ENCODE measurements around the gene PLXNA2.

PLXNA2 gene

DNA sequence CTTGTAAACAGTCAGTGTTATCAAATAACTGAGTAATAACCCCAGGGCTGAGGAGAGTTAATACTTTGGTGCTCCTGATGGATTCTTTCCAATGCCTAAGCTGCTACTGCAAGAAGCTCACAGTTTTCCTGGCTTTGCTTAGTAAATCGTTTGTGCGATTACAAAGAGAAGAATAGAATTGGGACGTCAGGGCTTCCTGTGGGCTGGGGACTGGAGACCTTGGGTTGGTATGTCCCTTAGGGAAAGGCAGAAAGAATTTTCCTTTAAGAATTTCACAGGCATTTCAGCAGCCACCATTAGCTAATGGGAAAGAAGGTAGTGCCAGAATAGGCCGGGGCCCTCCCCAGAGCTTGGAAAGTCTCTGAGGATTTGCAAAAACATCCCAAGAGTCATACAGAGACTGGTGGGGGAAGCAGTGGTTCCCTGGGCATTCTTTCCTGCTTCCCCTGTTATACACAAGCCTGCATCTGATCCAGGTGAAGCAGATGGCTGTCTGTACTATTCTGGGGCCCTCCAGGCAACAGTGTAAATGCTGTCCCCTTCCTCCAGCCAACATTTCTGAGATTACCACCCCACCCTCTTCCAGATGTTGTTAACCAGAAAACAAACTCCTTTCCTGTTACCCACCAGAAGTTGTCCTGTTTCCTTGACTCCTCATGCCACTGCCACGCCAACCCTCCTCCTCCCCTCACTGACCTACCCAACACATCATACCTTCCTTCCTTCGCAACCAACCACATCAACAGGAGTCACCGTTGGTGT is 40.2 kb downstream of the PLXNA2 start:
- no peak for DNase-seq

DNA sequence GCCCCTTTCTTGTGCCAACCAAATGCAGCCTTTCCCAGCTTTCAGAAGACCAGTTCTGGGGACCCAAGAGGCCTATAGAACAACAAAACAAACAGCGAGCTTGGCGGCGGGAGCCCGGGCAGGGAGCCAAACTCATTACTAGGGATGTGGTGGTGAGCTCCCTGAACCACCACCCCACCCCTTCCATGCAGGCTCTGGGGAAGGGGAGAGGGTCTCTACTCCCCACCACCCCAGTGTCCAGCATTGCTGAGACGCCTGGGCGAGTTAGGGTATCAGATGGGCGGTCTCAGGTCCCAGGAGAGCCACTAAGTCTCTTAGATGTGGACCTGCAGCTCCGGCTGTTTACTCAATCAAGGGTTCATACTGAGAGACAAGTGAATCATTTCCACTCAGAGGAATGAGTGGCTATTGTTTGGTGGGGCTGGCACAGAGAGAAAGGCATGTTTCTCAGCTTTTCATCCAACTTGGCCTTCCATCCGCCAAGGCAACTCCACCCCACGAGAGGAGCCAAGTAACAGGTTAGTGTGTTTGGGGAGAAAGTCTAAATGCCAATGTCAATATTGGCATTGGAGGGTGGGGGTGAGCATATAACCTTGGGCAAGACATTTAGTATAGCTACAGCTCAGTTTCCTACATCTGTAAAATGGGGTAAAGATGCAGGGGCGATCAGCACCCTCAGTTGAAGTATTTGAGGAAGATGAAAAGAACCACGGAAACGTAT is 40.9 kb downstream of the PLXNA2 start:
- DNase-seq, result peak; percentile 67

DNA sequence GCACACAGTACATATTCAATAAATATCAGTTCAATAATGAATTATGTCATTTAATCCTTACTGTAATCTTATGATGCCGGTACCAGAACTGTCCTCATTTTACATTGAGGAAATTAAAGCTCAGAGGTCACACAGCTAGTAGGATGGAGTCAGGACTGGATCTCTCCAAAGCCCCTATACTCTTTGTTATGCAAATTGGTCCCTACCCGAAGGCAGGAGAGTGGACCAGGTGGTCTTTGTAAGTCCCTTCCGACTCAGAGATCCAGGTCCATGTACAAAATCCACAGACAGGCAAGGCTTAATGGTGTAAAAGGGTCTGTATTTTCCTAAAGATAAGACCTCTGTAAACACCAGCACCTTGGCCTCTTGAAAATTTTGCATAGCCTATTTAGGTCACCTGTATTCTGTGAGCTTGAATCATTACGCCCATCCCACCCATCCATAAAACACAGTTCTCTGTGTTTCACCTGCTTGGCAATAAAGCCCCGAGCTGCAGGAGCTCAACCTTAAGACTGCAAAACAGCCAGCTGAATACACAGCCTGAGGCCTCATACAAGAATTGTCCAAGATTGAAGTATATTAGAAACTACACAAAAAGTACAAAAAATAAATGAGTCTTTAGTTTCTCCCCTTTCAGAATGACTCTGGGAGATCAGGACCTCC is 41.7 kb downstream of the PLXNA2 start:
- DNase-seq, result no peak

DNA sequence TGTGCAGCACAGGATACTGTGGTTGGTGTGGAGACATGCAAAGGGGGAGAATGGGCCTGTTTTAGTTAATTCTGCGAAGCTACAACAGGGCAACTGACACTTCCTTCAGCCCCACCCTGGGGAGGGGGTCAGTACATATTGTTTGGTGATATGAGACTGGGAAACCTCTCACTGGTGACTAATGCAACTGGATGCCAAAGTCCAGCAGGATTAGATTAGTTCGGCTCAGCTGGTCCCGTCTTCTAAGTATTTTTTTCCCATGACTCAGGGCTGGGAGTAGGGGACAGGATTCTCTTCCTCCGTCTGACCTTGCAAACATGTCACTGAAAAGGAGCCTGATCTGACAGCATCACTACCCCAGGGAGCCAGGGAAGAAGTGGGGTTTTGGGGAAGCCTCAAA is 43.0 kb downstream of the PLXNA2 start:
- DNase-seq, result no peak

DNA sequence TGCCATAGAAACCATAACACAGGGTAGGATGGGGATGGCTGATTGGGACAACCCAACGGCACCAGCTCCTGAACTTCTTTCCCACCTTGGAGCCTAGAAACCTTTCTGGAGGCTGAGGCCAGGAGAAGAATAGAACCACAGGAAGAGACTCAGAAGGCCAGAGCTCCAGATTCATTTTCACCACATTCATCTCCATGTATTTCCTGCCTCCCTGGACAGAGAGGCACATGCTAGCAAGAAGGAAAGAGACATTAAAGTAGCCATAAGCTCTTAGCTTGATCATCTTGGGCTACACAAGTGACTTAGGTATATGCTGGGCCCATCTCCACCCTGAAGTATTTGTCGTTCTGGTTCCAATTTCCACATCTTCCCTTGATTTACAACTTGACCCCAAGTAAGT is 44.1 kb downstream of the PLXNA2 start:
- DNase-seq, result no peak

DNA sequence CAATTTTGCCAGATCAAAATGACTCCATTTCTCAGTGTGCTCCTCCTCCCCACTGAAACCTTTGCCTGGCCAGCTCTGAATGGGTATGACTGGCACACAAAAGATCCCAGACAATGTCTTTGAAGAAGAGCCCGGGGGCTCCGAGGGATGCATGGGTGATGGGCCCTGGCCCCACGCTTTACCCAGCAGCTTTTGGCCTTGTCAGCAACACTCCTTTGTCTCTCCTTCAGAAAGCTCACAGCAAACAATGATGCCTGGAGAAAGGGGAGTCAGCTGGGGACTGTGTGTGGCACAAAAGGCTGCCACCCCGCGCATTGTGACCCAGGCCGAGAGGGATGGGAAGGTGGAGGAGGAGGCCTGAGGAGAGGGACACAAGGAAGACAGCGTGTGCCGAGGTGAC is 45.9 kb downstream of the PLXNA2 start:
- DNase-seq, result no peak

DNA sequence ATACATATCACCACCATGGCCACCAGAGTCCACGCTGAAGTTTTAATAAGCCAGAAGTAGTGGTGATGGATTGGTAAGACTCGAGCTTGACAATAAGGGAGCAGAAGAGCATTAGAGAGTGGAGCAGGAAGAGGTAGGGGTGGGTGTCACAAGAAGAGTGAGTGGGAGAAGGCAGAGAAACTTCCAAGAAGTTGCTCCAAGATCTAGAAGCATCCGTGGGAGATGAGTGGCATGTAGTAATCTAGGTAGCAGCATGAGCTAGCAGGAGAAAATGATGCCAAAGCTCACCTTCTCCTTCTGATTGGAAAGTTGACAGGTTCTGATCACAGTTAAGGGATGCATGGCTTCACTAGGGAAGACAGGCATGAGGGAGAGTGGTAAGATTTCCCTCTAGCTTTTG is 49.2 kb downstream of the PLXNA2 start:
- DNase-seq, result no peak

DNA sequence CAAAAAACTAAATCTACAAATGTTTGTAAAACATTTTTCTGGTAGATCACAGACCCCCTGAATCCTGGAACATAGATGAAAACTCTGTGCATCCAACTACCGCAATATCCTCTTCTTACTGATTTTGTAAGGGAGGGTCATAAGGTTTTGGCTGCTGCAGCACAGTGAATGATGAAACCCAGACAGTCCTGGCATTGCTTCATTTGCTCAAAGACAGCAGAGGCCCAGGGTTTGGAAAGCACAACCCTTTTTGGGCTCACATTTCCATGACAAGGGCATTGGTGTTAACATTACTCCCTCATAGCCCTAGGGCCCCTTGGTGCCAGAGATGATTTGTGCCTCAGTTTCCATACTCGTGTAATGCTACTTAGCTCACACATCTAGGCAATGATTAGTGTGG is 51.2 kb downstream of the PLXNA2 start:
- no peak for DNase-seq

DNA sequence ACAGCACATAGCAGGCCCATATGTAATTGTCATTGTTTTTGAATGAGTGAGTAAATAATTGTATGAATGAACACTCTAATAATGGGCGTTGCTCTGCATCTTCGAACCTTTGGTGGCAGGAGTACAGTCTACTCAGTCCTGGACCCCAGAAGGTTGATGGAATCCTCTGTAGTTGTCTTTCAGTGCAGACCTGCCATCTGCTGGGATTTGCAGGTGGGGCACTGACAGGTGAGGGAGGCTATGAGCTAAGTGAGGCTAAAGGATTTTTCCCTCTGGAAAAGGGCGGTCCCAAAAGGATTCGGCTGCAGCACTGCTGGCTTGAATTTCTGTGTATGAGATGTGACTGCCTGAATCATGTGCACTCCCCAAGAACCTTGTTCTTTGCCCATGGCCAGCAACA is 53.4 kb downstream of the PLXNA2 start:
- no peak for DNase-seq

DNA sequence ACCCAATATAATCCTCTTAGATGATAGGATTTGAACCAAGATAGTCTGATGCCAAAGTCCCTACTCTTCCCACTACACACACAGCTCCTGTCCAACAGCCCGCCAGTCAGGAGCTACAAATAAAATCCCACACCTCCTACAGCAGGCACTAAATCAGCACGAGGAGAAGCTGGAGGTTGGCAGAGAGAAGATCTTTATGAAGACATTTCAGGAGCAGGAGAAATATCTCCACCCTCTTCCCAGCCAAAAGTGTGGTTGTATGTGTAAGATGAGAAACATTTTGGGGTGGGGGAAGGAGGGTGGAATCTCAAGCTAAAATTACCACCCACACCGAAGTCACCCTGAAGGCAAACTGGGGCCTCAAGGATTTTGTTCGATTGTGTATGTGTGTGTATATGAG is 54.5 kb downstream of the PLXNA2 start:
- no peak for DNase-seq

DNA sequence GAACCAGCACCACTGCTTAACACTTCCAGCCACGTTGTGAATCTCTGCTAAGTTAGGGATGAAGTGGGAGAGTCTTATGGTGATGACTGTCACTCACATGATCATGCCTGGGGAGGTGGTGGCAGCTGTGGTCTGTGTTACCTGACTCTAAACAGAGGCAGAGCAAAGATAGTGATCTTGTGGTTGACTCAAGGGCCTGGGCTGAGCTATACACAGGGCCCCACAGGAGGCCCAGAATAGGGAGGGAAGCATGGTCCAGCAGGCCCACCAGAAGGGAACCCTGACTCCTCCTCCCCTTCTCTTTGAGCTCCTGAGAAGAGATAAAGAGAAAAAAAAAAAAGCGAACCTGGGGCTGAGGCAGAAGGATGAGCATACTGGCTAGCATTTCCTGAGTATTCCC is 55.0 kb downstream of the PLXNA2 start:
- no peak for DNase-seq

DNA sequence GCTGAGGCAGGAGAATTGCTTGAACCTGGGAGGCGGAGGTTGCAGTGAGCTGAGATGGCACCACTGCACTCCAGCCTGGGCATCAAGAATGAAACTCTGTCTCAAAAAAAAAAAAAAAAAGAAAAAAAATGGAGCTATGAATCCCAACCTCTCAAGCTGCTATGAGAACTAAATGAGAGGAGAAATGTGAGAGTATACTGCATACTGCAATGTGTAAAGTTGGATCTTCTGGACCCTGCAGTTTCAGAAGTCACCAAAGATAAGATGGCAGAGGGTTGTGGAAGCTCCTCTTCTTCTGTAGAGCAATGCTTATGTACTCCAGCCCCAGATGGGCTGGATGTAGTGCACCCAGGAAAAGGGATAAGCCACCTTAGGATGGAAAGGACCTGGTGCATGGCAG is 55.6 kb downstream of the PLXNA2 start:
- no peak for DNase-seq

DNA sequence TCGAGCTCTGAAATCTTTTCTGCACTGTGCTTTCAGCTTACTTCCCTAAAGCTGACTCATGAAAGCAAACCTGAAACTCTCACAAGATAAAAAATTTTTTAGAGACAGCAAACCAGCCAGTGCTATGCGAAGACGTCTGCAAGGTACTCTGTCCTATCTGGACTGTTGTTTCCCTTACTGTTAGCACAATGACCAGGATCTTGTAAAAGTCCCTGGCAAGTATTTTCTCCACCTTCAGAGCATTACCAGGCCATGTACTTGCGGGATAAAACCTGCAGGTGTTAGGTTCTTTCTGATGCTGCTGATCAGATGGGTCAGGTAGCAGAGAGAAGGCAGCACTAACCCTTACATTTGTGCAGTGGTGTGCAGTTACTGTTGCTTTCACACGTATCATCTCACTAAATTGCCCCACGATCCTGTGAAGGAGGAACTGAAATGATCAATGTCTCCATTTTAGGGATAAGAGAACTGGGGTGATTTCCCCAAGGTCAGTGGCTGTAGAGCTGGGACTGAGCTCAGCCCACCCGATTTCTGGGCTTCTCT is 56.6 kb downstream of the PLXNA2 start:
- DNase-seq, result no peak

DNA sequence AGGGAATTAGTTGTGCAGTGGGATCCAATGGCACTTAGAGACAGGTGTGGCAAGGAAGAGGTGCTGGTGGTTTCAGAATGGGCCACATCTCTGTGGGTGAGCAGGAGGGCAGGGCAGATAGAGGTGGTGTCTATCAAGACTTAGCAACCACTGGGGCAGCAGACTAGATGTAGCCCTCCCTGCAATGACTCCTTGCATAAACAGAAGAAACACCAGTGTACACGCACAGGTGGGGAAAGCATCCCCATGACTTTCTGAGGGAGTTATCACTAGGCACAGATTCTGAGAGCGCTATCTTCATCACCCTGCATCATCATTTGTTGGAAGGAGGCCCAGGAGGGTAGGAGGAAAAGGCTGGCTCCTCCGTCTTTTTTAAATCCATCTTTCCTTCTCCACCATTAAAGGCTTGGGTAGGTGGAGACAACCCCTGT is 58.4 kb downstream of the PLXNA2 start:
- no peak for DNase-seq

DNA sequence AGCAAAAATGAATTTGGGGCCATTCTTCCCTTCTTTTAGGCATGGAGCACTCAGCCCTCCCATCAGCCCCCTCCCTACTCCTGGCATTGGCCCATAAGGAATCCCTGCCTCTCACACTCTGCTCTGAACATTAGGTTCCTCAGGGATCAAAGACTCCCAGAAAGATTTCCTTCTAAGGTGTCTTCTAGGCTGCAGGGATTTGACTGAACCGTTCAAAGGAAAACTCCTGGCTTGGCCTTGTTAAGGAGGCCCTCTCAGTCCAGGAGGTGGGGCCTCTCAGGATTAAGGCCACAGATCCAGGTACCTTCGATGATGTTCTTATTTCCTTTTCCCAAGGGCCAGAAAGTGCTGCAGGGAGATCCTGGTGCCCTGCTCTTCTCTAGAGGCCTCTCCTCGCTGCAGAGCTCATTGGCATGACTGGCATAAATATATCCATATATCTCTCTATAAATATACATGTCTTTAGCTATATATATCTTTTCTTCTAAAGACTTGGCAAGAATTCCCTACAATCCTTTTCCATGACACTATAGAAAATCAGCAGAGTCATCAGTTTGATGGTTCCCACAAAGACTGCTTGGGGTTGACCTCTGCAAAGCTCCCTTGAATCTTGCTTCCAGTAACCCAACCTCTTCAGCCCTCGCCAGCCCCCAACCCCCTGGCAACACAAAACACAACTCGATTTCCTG is 59.1 kb downstream of the PLXNA2 start:
- no peak for DNase-seq

DNA sequence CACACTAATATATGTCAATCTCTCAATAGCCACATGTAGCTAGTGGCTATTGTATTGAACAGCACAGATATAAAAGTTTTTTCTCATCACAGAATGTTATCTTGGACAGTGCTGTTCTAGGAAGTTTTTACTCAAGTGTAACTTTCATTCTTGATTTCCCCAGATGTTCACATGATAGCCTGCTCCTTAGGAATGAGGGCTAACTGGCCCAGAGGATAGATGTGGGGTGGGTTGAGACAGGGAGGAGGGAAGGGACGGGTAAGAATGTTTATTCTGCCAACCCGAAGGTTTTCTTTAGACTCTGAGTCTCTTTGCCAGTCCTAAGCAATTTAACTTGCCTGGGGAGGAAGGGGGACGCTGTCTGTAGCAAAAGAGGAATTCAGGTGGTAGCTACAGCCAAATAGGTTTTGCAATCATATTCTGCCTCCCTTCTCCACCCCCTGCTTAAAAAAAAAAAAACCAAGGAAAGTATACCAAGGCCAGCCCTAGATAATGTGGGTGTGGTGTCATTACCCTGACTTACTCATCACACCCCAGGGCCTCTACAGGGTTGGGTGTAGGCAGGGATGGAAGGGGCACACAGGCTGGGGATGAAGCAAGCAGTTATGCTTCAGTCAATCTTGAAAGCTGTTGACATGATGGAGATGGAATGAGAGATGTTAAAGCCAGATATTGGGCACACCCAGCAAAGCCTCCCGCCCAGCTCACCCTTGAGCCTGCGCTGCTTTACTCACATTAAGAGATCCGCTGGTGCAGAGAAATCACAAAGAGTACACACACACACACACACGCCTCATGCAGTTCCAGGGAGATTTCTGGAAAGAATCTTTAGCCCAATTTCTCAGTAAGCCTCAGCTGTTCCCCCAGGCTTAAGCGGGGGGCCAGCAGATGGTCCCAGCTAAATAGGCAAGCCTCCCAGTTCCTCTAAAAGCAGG is 59.9 kb downstream of the PLXNA2 start:
- DNase-seq, result no peak

DNA sequence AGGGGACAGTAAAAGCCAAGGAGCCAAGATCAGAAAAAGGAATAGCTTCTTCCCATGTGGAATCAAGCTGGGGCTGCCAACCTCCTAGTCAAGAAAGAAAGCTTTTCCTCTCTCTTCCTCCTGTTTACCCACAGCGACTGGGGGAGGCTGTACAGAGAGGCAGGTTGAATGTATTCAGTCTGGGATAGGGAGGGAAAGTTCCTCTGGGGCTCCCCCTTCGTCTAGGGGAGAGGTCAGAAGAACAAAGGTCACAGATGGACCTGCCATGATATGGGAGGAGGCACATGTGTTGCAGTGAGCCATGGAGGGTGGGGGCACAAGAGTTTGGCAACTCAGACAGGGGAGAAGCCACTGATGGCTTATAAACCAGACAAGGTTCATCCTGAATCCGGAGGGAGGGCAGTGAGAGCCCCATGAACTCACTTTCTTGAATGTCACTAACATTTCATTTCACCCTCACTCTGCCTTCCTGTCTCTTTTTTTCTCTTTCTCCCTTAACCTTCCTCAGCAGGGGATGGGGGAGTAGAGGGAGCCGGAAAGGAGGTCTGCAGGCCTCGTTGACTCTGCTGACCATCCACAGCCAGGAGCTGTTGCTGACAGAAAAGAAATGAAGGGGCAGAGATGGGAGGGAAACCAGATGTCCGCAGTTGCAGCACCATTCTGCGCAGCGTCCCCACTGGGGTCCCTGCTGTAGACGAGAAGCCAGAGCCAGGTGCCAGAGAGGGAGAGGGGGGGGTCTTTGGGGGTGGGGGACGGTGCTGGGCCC is 61.1 kb downstream of the PLXNA2 start:
- DNase-seq, result no peak

DNA sequence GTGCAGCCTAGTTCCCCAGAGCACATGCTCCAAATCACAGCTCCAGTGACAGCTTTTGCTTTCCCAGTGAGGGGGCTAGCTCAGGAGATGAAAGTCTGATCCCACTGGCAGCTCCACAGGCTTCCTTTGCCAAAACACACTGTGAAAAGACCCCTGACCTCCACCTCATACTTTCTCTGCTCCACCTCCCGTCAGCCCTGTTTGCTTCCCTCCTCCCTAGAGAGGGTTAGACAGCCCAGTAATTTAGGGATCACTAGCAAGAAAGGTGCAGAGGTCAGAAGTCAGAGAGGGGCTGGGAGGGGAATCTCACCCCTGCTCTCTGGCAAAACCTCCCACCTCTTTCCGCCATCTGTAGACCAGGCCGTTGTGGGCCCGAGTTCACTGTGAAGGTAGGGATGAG is 62.8 kb downstream of the PLXNA2 start:
- DNase-seq, result no peak

DNA sequence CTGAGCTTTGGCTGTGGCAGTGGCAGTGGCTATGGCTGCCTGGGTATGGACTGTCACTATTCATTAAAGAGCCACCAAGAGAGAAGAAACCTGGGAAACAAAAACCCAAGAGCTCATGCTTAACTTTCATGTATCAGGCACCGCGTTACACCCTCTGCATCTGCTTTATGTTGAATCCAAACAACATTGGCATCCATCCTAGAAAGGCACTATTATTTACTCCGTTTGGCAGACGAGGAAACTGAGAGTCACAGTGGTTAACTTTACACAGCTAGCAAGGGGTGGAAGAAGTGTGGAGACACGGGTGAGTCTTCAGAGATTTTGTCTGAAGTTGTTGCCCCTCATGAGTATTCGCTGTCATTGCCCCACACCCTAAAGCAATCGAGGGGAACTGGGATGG is 63.8 kb downstream of the PLXNA2 start:
- no peak for DNase-seq

DNA sequence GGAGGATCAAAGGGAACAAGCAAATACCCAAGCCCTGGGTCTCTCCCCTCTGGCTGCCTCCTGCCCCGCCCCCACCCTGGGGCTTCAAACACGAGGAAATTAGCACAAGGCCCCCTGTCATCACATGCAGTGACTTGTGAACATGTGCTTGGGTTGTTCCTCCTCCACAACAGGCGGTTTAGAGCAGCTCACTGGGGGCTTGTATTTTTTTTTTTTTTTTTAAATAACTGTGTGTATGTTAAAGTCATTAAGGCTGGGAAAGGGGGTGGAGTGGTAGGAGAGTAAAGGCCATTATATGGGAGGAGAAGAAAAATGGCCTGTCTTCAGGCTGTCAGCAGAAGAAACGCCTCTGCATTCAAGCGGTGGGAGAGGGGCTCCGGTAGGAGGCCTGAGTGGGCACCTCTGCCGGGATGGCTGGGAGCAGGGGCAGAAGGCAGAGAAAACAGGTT is 64.2 kb downstream of the PLXNA2 start:
- DNase-seq, result no peak

DNA sequence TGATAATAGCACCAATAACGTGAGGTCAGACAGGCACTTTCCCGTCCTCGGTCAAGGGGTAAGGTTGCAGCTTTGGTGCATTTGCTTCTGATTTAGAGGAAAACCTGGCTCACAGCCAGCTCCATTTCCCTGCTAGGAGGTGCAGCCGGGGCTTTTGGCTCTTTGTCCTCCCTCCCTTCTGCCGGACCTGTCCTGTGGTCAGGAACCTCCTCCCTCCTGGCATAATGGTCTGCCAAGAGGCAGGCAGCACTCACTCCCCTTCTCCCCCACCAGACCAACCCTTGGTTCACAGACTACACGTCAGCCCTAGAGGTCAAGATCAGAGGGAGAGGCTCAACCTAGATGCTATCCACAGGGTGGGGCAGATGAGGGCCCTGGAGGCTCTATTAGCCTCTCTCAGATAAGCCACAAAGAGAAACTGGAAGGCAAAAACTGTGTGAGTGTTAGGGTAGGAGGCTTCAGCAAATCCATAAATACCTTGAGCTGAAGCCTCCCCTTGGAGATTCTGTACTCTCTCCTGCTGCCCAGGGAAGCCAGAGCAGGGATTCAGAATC is 64.8 kb downstream of the PLXNA2 start:
- no peak for DNase-seq
